SK-N-SH (cell line): ENCODE data around the gene CEP131. TPM values are rescaled to one million over a fixed set of nuclear protein-coding genes. Genes with fewer than 3 reads are reported as not detected.

Source experiments
- CTCF ChIA-PET: fragments of 300-600, 350-600 bp; formaldehyde crosslinking; extraction: SDS; loops from one replicate; lab custom pipeline; 2021; lab: Yijun Ruan, JAX
- POLR2A ChIA-PET: fragments of 350-600 bp; sonication (Branson Sonifier 250); formaldehyde crosslinking; extraction: SDS; loops from one replicate; lab custom pipeline; 2020; ENCODE audit warnings: antibody characterized with exemption, inconsistent platforms; lab: Yijun Ruan, JAX
- DNase-seq: peaks from one replicate; pipeline ENCODE4 v3.0.0; 2012
- H2AFZ ChIP-seq: fragments of 200-600 bp; sonication (generic); 2 replicates; pipeline ENCODE4 v1.8.1; 2016; ENCODE audit warnings: antibody characterized with exemption, mild to moderate bottlenecking, low read depth
- H3F3A ChIP-seq: fragments of 200-600 bp; sonication (generic); replicated peaks from 2 replicates; pipeline ENCODE3; 2016; ENCODE audit warnings: antibody characterized with exemption, mild to moderate bottlenecking; ENCODE audit not compliant: insufficient read depth
- H3K27ac ChIP-seq, 2 experiments: fragments of 200-500 bp in 1 of 2; fragments of 200-600 bp in 1 of 2; sonication (Bioruptor generic) in 1 of 2; sonication (generic), shearing (Covaris generic) in 1 of 2; 2 replicates each; pipeline versions ENCODE4 v1.5.1 to v1.6.1; 2014 to 2016; ENCODE audit warnings: low read depth in 2 of 2, inconsistent platforms in 1 of 2, low read length in 1 of 2, mild to moderate bottlenecking in 1 of 2, mixed read lengths in 1 of 2
- H3K27me3 ChIP-seq: fragments of 200-600 bp; sonication (generic), shearing (Covaris generic); 2 replicates; pipeline ENCODE4 v1.6.1; 2016; ENCODE audit warnings: mixed run types; ENCODE audit not compliant: insufficient read depth
- H3K36me3 ChIP-seq, 2 experiments: fragments of 200-500 bp in 1 of 2; fragments of 200-600 bp in 1 of 2; sonication (Bioruptor generic) in 1 of 2; sonication (generic) in 1 of 2; replicated peaks in 1 of 2; 2 replicates each; pipeline versions ENCODE3 to v1.5.1; 2014 to 2016; ENCODE audit warnings: low read length in 1 of 2, mild to moderate bottlenecking in 1 of 2; ENCODE audit not compliant: insufficient read depth in 2 of 2, control insufficient read depth in 1 of 2
- H3K4me1 ChIP-seq, 2 experiments: fragments of 200-500 bp in 1 of 2; fragments of 200-600 bp in 1 of 2; sonication (Bioruptor generic) in 1 of 2; sonication (generic), shearing (Covaris generic) in 1 of 2; 2 replicates each; pipeline versions ENCODE4 v1.5.1 to v1.6.1; 2014 to 2016; ENCODE audit warnings: low read depth in 1 of 2, low read length in 1 of 2, mixed run types in 1 of 2; ENCODE audit not compliant: insufficient read depth in 2 of 2, control insufficient read depth in 1 of 2
- H3K4me2 ChIP-seq: fragments of 200-600 bp; sonication (generic), shearing (Covaris generic); 2 replicates; pipeline ENCODE4 v1.6.1; 2017; ENCODE audit warnings: mixed run types
- H3K4me3 ChIP-seq, 2 experiments: fragments of 200-500 bp in 1 of 2; fragments of 200-600 bp in 1 of 2; sonication (Bioruptor generic) in 1 of 2; sonication (generic), shearing (Covaris generic) in 1 of 2; 2 replicates each; pipeline versions ENCODE4 v1.5.1 to v1.8.1; 2014 to 2016; ENCODE audit warnings: low read depth in 2 of 2, inconsistent platforms in 1 of 2, low read length in 1 of 2, mild to moderate bottlenecking in 1 of 2, mixed read lengths in 1 of 2, moderate library complexity in 1 of 2
- H3K79me2 ChIP-seq: fragments of 200-600 bp; sonication (generic); 2 replicates; pipeline ENCODE4 v1.8.1; 2017; ENCODE audit warnings: mild to moderate bottlenecking; ENCODE audit not compliant: insufficient read depth
- H3K9ac ChIP-seq: fragments of 200-600 bp; sonication (generic); 2 replicates; pipeline ENCODE4 v1.6.1; 2017; ENCODE audit warnings: mixed run types
- H3K9me2 ChIP-seq: fragments of 200-600 bp; sonication (generic); 2 replicates; pipeline ENCODE4 v1.6.1; 2017; ENCODE audit warnings: mixed run types
- H3K9me3 ChIP-seq: fragments of 200-600 bp; sonication (generic); 2 replicates; pipeline ENCODE4 v1.6.1; 2017; ENCODE audit warnings: mixed run types, mild to moderate bottlenecking, moderate library complexity
- H4K20me1 ChIP-seq: fragments of 200-600 bp; sonication (generic); 2 replicates; pipeline ENCODE4 v1.6.1; 2017; ENCODE audit warnings: mild to moderate bottlenecking, mixed run types; ENCODE audit not compliant: insufficient read depth
- CTCF ChIP-seq: fragments of 200-600 bp; sonication (generic); IDR thresholded peaks from 2 replicates; pipeline ENCODE4 v1.6.1; 2017; ENCODE audit warnings: antibody characterized with exemption, mild to moderate bottlenecking, moderate library complexity
- EP300 ChIP-seq, 2 experiments: IDR thresholded peaks; 2 replicates each; pipeline versions ENCODE4 v1.4.0 to v1.6.1; 2012; ENCODE audit warnings: borderline replicate concordance in 1 of 2, low read depth in 1 of 2, low read length in 1 of 2
- FOSL2 ChIP-seq: IDR thresholded peaks from 2 replicates; pipeline ENCODE4 v1.4.0; 2012; ENCODE audit warnings: low read depth, mild to moderate bottlenecking, moderate library complexity, borderline replicate concordance
- GABPA ChIP-seq: IDR thresholded peaks from 2 replicates; pipeline ENCODE4 v1.4.0; 2012; ENCODE audit warnings: low read depth, mild to moderate bottlenecking
- IRF3 ChIP-seq: fragments of 150-350 bp; IDR thresholded peaks from 2 replicates; pipeline ENCODE4 v1.6.1; 2016; ENCODE audit warnings: mild to moderate bottlenecking, low read depth, low read length
- JUND ChIP-seq: IDR thresholded peaks from 2 replicates; pipeline ENCODE4 v1.4.0; 2012
- MAX ChIP-seq: IDR thresholded peaks from 2 replicates; pipeline ENCODE4 v1.4.0; 2012; ENCODE audit warnings: low read depth
- MXI1 ChIP-seq: IDR thresholded peaks from 2 replicates; pipeline ENCODE4 v1.6.1; 2012; ENCODE audit warnings: mild to moderate bottlenecking, low read depth, low read length, improper control_type of control experiment
- NFIC ChIP-seq: IDR thresholded peaks from 2 replicates; pipeline ENCODE4 v1.4.0; 2012; ENCODE audit warnings: borderline replicate concordance
- NRF1 ChIP-seq: IDR thresholded peaks from 2 replicates; pipeline ENCODE4 v1.6.1; 2012; ENCODE audit warnings: low read depth, mild to moderate bottlenecking, low read length
- RAD21 ChIP-seq: IDR thresholded peaks from 2 replicates; pipeline ENCODE4 v1.6.1; 2012; ENCODE audit warnings: mild to moderate bottlenecking, low read length
- RFX5 ChIP-seq: IDR thresholded peaks from 2 replicates; pipeline ENCODE4 v1.6.1; 2012; ENCODE audit warnings: mild to moderate bottlenecking, improper control_type of control experiment, low read length
- RXRA ChIP-seq: IDR thresholded peaks from 2 replicates; pipeline ENCODE4 v1.4.0; 2012; ENCODE audit warnings: low read depth, mild to moderate bottlenecking, borderline replicate concordance
- SIN3A ChIP-seq: IDR thresholded peaks from 2 replicates; pipeline ENCODE4 v1.6.1; 2012; ENCODE audit warnings: low read depth, mild to moderate bottlenecking, low read length, moderate library complexity, borderline replicate concordance
- TEAD4 ChIP-seq: IDR thresholded peaks from 2 replicates; pipeline ENCODE4 v1.4.0; 2012; ENCODE audit warnings: mild to moderate bottlenecking, borderline replicate concordance; ENCODE audit not compliant: insufficient read depth
- USF1 ChIP-seq: IDR thresholded peaks from 2 replicates; pipeline ENCODE4 v1.4.0; 2012; ENCODE audit warnings: low read depth, borderline replicate concordance
- USF2 ChIP-seq: fragments of 150-350 bp; IDR thresholded peaks from 2 replicates; pipeline ENCODE4 v1.6.1; 2017; ENCODE audit warnings: antibody characterized with exemption, low read length, low read depth, borderline replicate concordance
- ZBTB33 ChIP-seq: IDR thresholded peaks from 2 replicates; pipeline ENCODE4 v1.4.0; 2012; ENCODE audit warnings: low read depth, borderline replicate concordance
- WGBS: methylation state at CpG from one replicate; pipeline ENCODE4 v1.1.6; 2017; ENCODE audit warnings: low lambda C conversion rate; 5-methylcytosine and 5-hydroxymethylcytosine counted together
- polyA plus RNA-seq, 3 experiments: library from polyadenylated mRNA; depleted of rRNA; stranded (reverse); fragments of >200 nt; gene quantifications; 2 replicates each; pipeline ENCODE4 v1.2.3, GENCODE V29; 2012

The CEP131 gene
- polyA plus RNA-seq, 1 of the 3 experiments (the other 2 are of a cell fraction), result 34.8 TPM

GRCh38 chr17:81200201-81200600 is 22.6 kb downstream of the CEP131 start (continued):
- no peak for TF ChIP-seq TEAD4

- WGBS, result 96% methylated on average over 12 of the region's 18 CpGs
- Histone ChIP-seq H4K20me1 (no peaks in the 10 kb centered on the region; the same call in 1 of the 2 replicates), H3K9ac (no peak overlapping the region), H2AFZ (no peak overlapping the region), H3K4me3 (no peak overlapping the region), H3K79me2 (no peaks in the 10 kb centered on the region), H3K9me2 (no peaks in the 10 kb centered on the region), H3F3A (no peaks in the 10 kb centered on the region), H3K4me1 (peaks cover 0 to 3% of the 10 kb centered on the region in 2 experiments; a peak in 1 of 4 replicates), H3K27me3 (no peaks in the 10 kb centered on the region), H3K36me3 (peaks cover 5 to 47% of the 10 kb centered on the region in 2 experiments), H3K27ac (no peak overlapping the region), H3K4me2 (no peak overlapping the region), H3K9me3 (no peaks in the 10 kb centered on the region)
- ChIA-PET POLR2A (no interaction called here), CTCF (interaction anchor here (1.1 to 14.7 kb wide), 4 partner anchors 10 to 57 kb away, joined by 3 to 147 read pairs (median 16); no protein-coding TSS in a partner anchor)
- no peak for DNase-seq
- TF ChIP-seq RXRA (no peak), NRF1 (no peak), NFIC (no peak)
Observed at GRCh38 chr17:81199482-81199830, 23.3 kb downstream of the CEP131 start.

GRCh38 chr17:81198826-81199481 is 23.8 kb downstream of the CEP131 start:
- H3K79me2 ChIP-seq, result no peaks in the 10 kb centered on the region
- H3K9ac ChIP-seq, result no peak overlapping the region
- H3K4me2 ChIP-seq, result no peak overlapping the region
- H3K9me2 ChIP-seq, result no peaks in the 10 kb centered on the region
- WGBS, result 90% methylated on average over 15 of the region's 22 CpGs
- H3K9me3 ChIP-seq, result no peaks in the 10 kb centered on the region
- peaks cover 5 to 47% of the 10 kb centered on the region in 2 experiments for H3K36me3 ChIP-seq
- no peaks in the 10 kb centered on the region for H3K27me3 ChIP-seq
- no peaks in the 10 kb centered on the region; the same call in 1 of the 2 replicates for H4K20me1 ChIP-seq
- H3F3A ChIP-seq, result no peaks in the 10 kb centered on the region
- no peak overlapping the region for H3K27ac ChIP-seq
- no peak overlapping the region for H3K4me3 ChIP-seq
- POLR2A ChIA-PET, result no interaction called here
- H3K4me1 ChIP-seq, result peaks cover 0 to 3% of the 10 kb centered on the region in 2 experiments; a peak in 1 of 4 replicates
- CTCF ChIA-PET, result interaction anchor here (1.1 to 14.7 kb wide), 6 partner anchors 12 to 402 kb away, joined by 3 to 147 read pairs (median 5); no protein-coding TSS in a partner anchor
- H2AFZ ChIP-seq, result no peak overlapping the region
- no peak for DNase-seq
- TF ChIP-seq ZBTB33 (no peak), SIN3A (no peak), USF1 (no peak), FOSL2 (no peak), MXI1 (no peak), RFX5 (no peak), EP300 (IDR thresholded peaks at IDR 0.05; ENCODE audit: borderline replicate concordance in 1 of 2, low read depth in 1 of 2, low read length in 1 of 2) (no peak), USF2 (no peak), MAX (no peak), GABPA (no peak), CTCF (no peak), TEAD4 (no peak), RAD21 (no peak), JUND (no peak), IRF3 (no peak)
